H1 (cell line): ENCODE results near the gene ZDHHC23. TPM values are rescaled to one million over a fixed set of nuclear protein-coding genes. Genes with fewer than 3 reads are reported as not detected.
A peak's percentile ranks its signal among the peaks of the same experiment; 100 is the strongest.

ENCODE experiments used
- CTCF ChIA-PET: fragments of 300-600 bp; sonication (Branson Sonifier 250); formaldehyde crosslinking; loops from one replicate; lab custom pipeline; 2021; ENCODE audit not compliant: partially characterized antibody; lab: Charles Lee
- POLR2A ChIA-PET: fragments of 300-600 bp; sonication (Branson Sonifier 250); formaldehyde crosslinking; loops from one replicate; lab custom pipeline; 2021; ENCODE audit warnings: inconsistent platforms; ENCODE audit not compliant: partially characterized antibody; lab: Charles Lee
- DNase-seq, 2 experiments: peaks; one replicate each; pipeline versions ENCODE4 v3.0.0 to v3.0.0-alpha.2; 2010 to 2022; ENCODE audit warnings: low spot score in 2 of 2, low read depth in 1 of 2, mixed read lengths in 1 of 2
- FAIRE-seq: peaks from 2 replicates; lab custom pipeline; 2011; peaks lifted over from hg19 to GRCh38; lab: Jason Lieb, UNC
- H2AFZ ChIP-seq: 2 replicates; pipeline ENCODE4 v1.8.1; 2012; ENCODE audit warnings: low read length, inconsistent platforms
- H2AK5ac ChIP-seq: 2 replicates; pipeline ENCODE4 v1.6.1; 2013; ENCODE audit warnings: low read depth, low read length
- H2BK120ac ChIP-seq: replicated peaks from 2 replicates; pipeline ENCODE3; 2013; ENCODE audit warnings: low read depth, low read length, inconsistent platforms
- H2BK12ac ChIP-seq: 2 replicates; pipeline ENCODE4 v1.6.1; 2013; ENCODE audit warnings: low read depth, low read length
- H2BK15ac ChIP-seq: 2 replicates; pipeline ENCODE4 v1.6.1; 2013; ENCODE audit warnings: low read length
- H2BK20ac ChIP-seq: 2 replicates; pipeline ENCODE4 v1.6.1; 2013; ENCODE audit warnings: low read length
- H2BK5ac ChIP-seq: 2 replicates; pipeline ENCODE4 v1.6.1; 2013; ENCODE audit warnings: low read depth, low read length
- H3K14ac ChIP-seq: 2 replicates; pipeline ENCODE4 v1.6.1; 2013; ENCODE audit warnings: inconsistent platforms; ENCODE audit not compliant: insufficient read length
- H3K18ac ChIP-seq: 2 replicates; pipeline ENCODE4 v1.6.1; 2013; ENCODE audit warnings: low read length; ENCODE audit errors: extremely low read depth
- H3K23ac ChIP-seq: 2 replicates; pipeline ENCODE4 v1.6.1; 2013; ENCODE audit warnings: inconsistent platforms; ENCODE audit not compliant: insufficient read length
- H3K23me2 ChIP-seq: 2 replicates; pipeline ENCODE4 v1.6.1; 2013; ENCODE audit warnings: low read depth, low read length
- H3K27ac ChIP-seq: 2 replicates; pipeline ENCODE4 v1.6.1; 2011; ENCODE audit warnings: low read depth, low read length, inconsistent platforms
- H3K27me3 ChIP-seq, 4 experiments: replicated peaks in 1 of 4; 1 replicate in 1 of 4; 2 replicates in 3 of 4; pipeline versions ENCODE4 v1.6.1 to v1.8.1; 2011 to 2013; ENCODE audit warnings: low read length in 3 of 4, mild to moderate bottlenecking in 3 of 4, inconsistent platforms in 2 of 4, mixed read lengths in 2 of 4, moderate library complexity in 1 of 4; ENCODE audit not compliant: control insufficient read depth in 3 of 4, insufficient read depth in 3 of 4; ENCODE audit errors: extremely low read depth in 1 of 4
- H3K36me3 ChIP-seq, 4 experiments: 2 replicates each; pipeline versions ENCODE4 v1.6.1 to v1.8.1; 2011 to 2013; ENCODE audit warnings: mild to moderate bottlenecking in 4 of 4, low read length in 3 of 4, moderate library complexity in 2 of 4, control low read depth in 1 of 4, inconsistent platforms in 1 of 4; ENCODE audit not compliant: insufficient read depth in 4 of 4, control insufficient read depth in 2 of 4
- H3K4ac ChIP-seq: replicated peaks from 2 replicates; pipeline ENCODE3; 2013; ENCODE audit warnings: low read length, low read depth, mixed read lengths, inconsistent platforms; ENCODE audit not compliant: insufficient read length
- H3K4me1 ChIP-seq, 4 experiments: replicated peaks in 1 of 4; 1 replicate in 1 of 4; 2 replicates in 3 of 4; pipeline versions ENCODE4 v1.6.1 to v1.8.1; 2011 to 2013; ENCODE audit warnings: low read length in 3 of 4, inconsistent platforms in 2 of 4, mixed read lengths in 1 of 4; ENCODE audit not compliant: insufficient read depth in 4 of 4, control insufficient read depth in 3 of 4
- H3K4me2 ChIP-seq, 2 experiments: 2 replicates each; pipeline versions ENCODE4 v1.6.1 to v1.8.1; 2011 to 2013; ENCODE audit warnings: low read depth in 2 of 2, low read length in 2 of 2, control low read depth in 1 of 2, inconsistent platforms in 1 of 2, mild to moderate bottlenecking in 1 of 2; ENCODE audit not compliant: insufficient read depth in 1 of 2
- H3K4me3 ChIP-seq, 4 experiments: fragments of 200-600, 300-600 bp in 1 of 4; sonication (generic), shearing (Covaris generic), sonication (Bioruptor Twin) in 1 of 4; 2 replicates each; pipeline versions ENCODE4 v1.5.1 to v1.8.1; 2011 to 2016; ENCODE audit warnings: low read length in 4 of 4, low read depth in 3 of 4, control low read depth in 2 of 4, inconsistent platforms in 2 of 4, mild to moderate bottlenecking in 2 of 4, mixed read lengths in 1 of 4, moderate library complexity in 1 of 4; ENCODE audit not compliant: insufficient read depth in 2 of 4; ENCODE audit errors: extremely low read depth in 1 of 4
- H3K56ac ChIP-seq: replicated peaks from 2 replicates; pipeline ENCODE3; 2013; ENCODE audit warnings: low read depth, mild to moderate bottlenecking, mixed read lengths, low read length, inconsistent platforms; ENCODE audit not compliant: insufficient read length
- H3K79me1 ChIP-seq: 2 replicates; pipeline ENCODE4 v1.6.1; 2013; ENCODE audit warnings: low read depth, low read length, control low read depth
- H3K79me2 ChIP-seq, 2 experiments: 2 replicates each; pipeline versions ENCODE4 v1.6.1 to v1.8.1; 2012 to 2013; ENCODE audit warnings: low read length in 2 of 2, mild to moderate bottlenecking in 2 of 2, inconsistent platforms in 1 of 2; ENCODE audit not compliant: insufficient read depth in 2 of 2, control insufficient read depth in 1 of 2
- H3K9ac ChIP-seq, 4 experiments: replicated peaks in 1 of 4; 1 replicate in 1 of 4; 2 replicates in 3 of 4; pipeline versions ENCODE4 v1.6.1 to v1.8.1; 2011 to 2013; ENCODE audit warnings: low read depth in 3 of 4, low read length in 3 of 4, control low read depth in 2 of 4, mild to moderate bottlenecking in 2 of 4, moderate library complexity in 2 of 4, inconsistent platforms in 1 of 4; ENCODE audit errors: extremely low read depth in 1 of 4
- H3K9me3 ChIP-seq, 2 experiments: 2 replicates each; pipeline versions ENCODE4 v1.6.1 to v1.8.1; 2012 to 2013; ENCODE audit warnings: mild to moderate bottlenecking in 2 of 2, moderate library complexity in 2 of 2, control low read depth in 1 of 2, inconsistent platforms in 1 of 2, low read depth in 1 of 2, low read length in 1 of 2, mixed read lengths in 1 of 2; ENCODE audit not compliant: insufficient read depth in 2 of 2
- H4K20me1 ChIP-seq, 2 experiments: replicated peaks in 1 of 2; 2 replicates each; pipeline versions ENCODE3 to v1.8.1; 2011 to 2013; ENCODE audit warnings: inconsistent platforms in 2 of 2, low read length in 2 of 2, mild to moderate bottlenecking in 1 of 2; ENCODE audit not compliant: insufficient read depth in 2 of 2, control insufficient read depth in 1 of 2
- H4K5ac ChIP-seq: 2 replicates; pipeline ENCODE4 v1.6.1; 2013; ENCODE audit warnings: low read length, low read depth, mixed read lengths, inconsistent platforms; ENCODE audit not compliant: insufficient read length
- H4K8ac ChIP-seq: 2 replicates; pipeline ENCODE4 v1.8.0; 2013; ENCODE audit warnings: mild to moderate bottlenecking, moderate library complexity, low read length, inconsistent platforms; ENCODE audit not compliant: insufficient read depth; ENCODE audit errors: extremely low read depth
- H4K91ac ChIP-seq: replicated peaks from 2 replicates; pipeline ENCODE3; 2013; ENCODE audit warnings: low read length, mixed read lengths, inconsistent platforms; ENCODE audit not compliant: insufficient read length
- CTCF ChIP-seq, 3 experiments: IDR thresholded peaks; 1 replicate in 2 of 3; 2 replicates in 1 of 3; pipeline versions ENCODE4 v1.5.1 to v1.6.1; 2011; ENCODE audit warnings: low read length in 3 of 3, mild to moderate bottlenecking in 3 of 3, inconsistent platforms in 2 of 3, low read depth in 1 of 3, moderate library complexity in 1 of 3; ENCODE audit not compliant: insufficient read depth in 1 of 3; ENCODE audit errors: control extremely low read depth in 1 of 3
- RAD21 ChIP-seq, 2 experiments: IDR thresholded peaks in 1 of 2; conservative IDR thresholded peaks in 1 of 2; 2 replicates each; pipeline ENCODE4 v1.6.1; 2011; ENCODE audit warnings: low read depth in 2 of 2, low read length in 2 of 2, improper control_type of control experiment in 1 of 2, inconsistent platforms in 1 of 2, mild to moderate bottlenecking in 1 of 2, moderate library complexity in 1 of 2
- SP1 ChIP-seq: IDR thresholded peaks from 2 replicates; pipeline ENCODE4 v1.6.1; 2011; ENCODE audit warnings: low read depth, low read length
- TBP ChIP-seq: IDR thresholded peaks from 2 replicates; pipeline ENCODE4 v1.6.1; 2011; ENCODE audit warnings: low read depth, low read length, improper control_type of control experiment
- TCF12 ChIP-seq: IDR thresholded peaks from 2 replicates; pipeline ENCODE4 v1.6.1; 2011; ENCODE audit warnings: low read depth, mild to moderate bottlenecking, low read length
- ZNF274 ChIP-seq: IDR thresholded peaks from 2 replicates; pipeline ENCODE4 v1.7.0; 2012; ENCODE audit warnings: low read length, borderline replicate concordance; ENCODE audit errors: extremely low read depth
- WGBS, 2 experiments: shearing (Covaris generic) in 1 of 2; methylation state at CpG; one replicate each; pipeline versions ENCODE4 v1.1.6 to v1.1.7; 2013 to 2015; ENCODE audit warnings: low lambda C conversion rate in 2 of 2, mixed read lengths in 2 of 2, inconsistent platforms in 1 of 2, low coverage in 1 of 2, missing lambda C conversion rate in 1 of 2; ENCODE audit not compliant: insufficient replicate concordance in 2 of 2, insufficient coverage in 1 of 2, insufficient read length in 1 of 2; ENCODE audit errors: extremely low coverage in 1 of 2, missing lambda C conversion rate in 1 of 2; 5-methylcytosine and 5-hydroxymethylcytosine counted together
- polyA plus RNA-seq, 7 experiments: library from polyadenylated mRNA; depleted of rRNA in 3 of 7; stranded (reverse) in 5 of 7; unstranded in 2 of 7; fragments of >200 nt in 5 of 7; fragments of 200-250 nt in 2 of 7; gene quantifications; 1 replicate in 5 of 7; 2 replicates in 1 of 7; 4 replicates in 1 of 7; pipeline versions ENCODE4 v1.2.1 to v1.2.3, GENCODE V29; 2011 to 2013; ENCODE audit warnings: missing spikeins in 2 of 7, mixed read lengths in 2 of 7
- total RNA-seq: library from RNA; stranded (reverse); fragmentation: NEBNext Ultra II Directional; extraction: Animal tissue kit (Norgen Biotek cat#: 25700); gene quantifications from 2 replicates; pipeline ENCODE4 v1.2.1, GENCODE V29; 2021

Gene ZDHHC23
- total and polyA plus RNA-seq, 2 of the 8 experiments (the other 6 are each of a cell fraction or from before 2014, with no cell fraction given) = 6.2 to 15.7 TPM

GRCh38 chr3:113912552-113913236 is 35.1 kb upstream of the ZDHHC23 start:
- no peak overlapping the region for H3K4me2 ChIP-seq
- H3K4ac ChIP-seq = no peak overlapping the region
- no peaks in the 10 kb centered on the region for H3K79me2 ChIP-seq
- no peak overlapping the region for H3K56ac ChIP-seq
- H3K18ac ChIP-seq = no peak overlapping the region
- H3K9ac ChIP-seq = no peak overlapping the region
- no peak overlapping the region for H2BK20ac ChIP-seq
- no peak overlapping the region for H4K91ac ChIP-seq
- no peaks in the 10 kb centered on the region for H3K27me3 ChIP-seq
- no peak overlapping the region for H2AK5ac ChIP-seq
- H3K23ac ChIP-seq = no peak overlapping the region
- H3K23me2 ChIP-seq = no peaks in the 10 kb centered on the region
- H2AFZ ChIP-seq = no peak overlapping the region
- no peak overlapping the region for H2BK15ac ChIP-seq
- no peak overlapping the region for H2BK120ac ChIP-seq
- ChIA-PET CTCF (interaction anchor here (0.6 to 3.4 kb wide), 22 partner anchors 9 to 461 kb away, joined by 3 to 35 read pairs (median 4); partner anchors contain the start of gene GRAMD1C), POLR2A (no interaction called here)
- no peaks in the 10 kb centered on the region for H4K20me1 ChIP-seq
- H3K4me1 ChIP-seq = no peaks in the 10 kb centered on the region
- no peak overlapping the region for H3K27ac ChIP-seq
- DNase-seq (no peak), FAIRE-seq (peak; percentile 78)
- WGBS, 2 experiments = 78% methylated on average over 3 of the region's 3 CpGs; no CpG with 5 or more reads in 1 of the 2 experiments
- H3K9me3 ChIP-seq = no peaks in the 10 kb centered on the region
- H3K14ac ChIP-seq = no peak overlapping the region
- no peak overlapping the region for H2BK12ac ChIP-seq
- no peaks in the 10 kb centered on the region for H3K79me1 ChIP-seq
- no peak overlapping the region for H4K8ac ChIP-seq
- H4K5ac ChIP-seq = no peak overlapping the region
- H3K36me3 ChIP-seq = no peaks in the 10 kb centered on the region
- H2BK5ac ChIP-seq = no peak overlapping the region
- no peak overlapping the region for H3K4me3 ChIP-seq
- no peak for TF ChIP-seq SP1
- TF ChIP-seq ZNF274 = no peak
- peak in 2 of 3 experiments; percentile 79 to 80; a peak in 3 of 4 replicates for TF ChIP-seq CTCF (IDR thresholded peaks at IDR 0.05; ENCODE audit: control extremely low read depth in 1 of 3, insufficient read depth in 1 of 3, low read depth in 1 of 3, low read length in 3 of 3)
- peak; percentile 92 to 95 for TF ChIP-seq RAD21 (IDR thresholded peaks at IDR 0.05 in 1 of 2, conservative IDR thresholded peaks at IDR 0.05 in 1 of 2; ENCODE audit: low read depth in 2 of 2, low read length in 2 of 2)
- peak; percentile 34; the same call in 1 of the 2 replicates for TF ChIP-seq TBP
- 0 out of 2 replicates have a peak, but pooled peaks have one; percentile 58 for TF ChIP-seq TCF12
